NCI-H748 (cell line): Measurements from ENCODE around the gene EXOC6B.

Source experiments
- DNase-seq: peaks from one replicate; lab custom pipeline; 2025; ENCODE audit not compliant: unreplicated experiment; lab: John Stamatoyannopoulos, UW

The EXOC6B gene

DNA sequence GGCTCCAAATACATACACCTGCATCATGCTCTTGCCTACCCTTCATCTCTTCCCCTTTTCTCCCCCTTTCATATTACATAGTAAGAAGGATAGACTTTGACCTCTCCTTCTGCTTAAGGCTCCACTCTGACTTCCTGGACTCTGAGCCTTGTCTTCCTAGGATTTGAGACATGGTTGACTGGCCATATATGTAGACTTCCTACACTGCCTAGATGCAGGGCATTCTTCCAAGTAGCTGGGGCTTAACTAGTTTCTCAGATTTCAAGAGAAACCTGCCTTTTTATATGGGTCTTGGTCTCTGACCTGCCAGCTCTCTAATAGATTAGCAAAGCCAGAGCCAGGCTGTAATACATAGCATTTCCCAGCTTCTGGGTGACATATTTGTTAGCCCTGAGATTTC lies 642.8 kb downstream of the EXOC6B start:
- DNase-seq = no peak

GRCh38 chr2:72182547-72182946 lies 643.3 kb downstream of the EXOC6B start:
- DNase-seq = no peak

GRCh38 chr2:72181616-72182015 lies 644.2 kb downstream of the EXOC6B start:
- DNase-seq = no peak

GRCh38 chr2:72180351-72180750 lies 645.5 kb downstream of the EXOC6B start:
- no peak for DNase-seq

GRCh38 chr2:72178551-72178950 lies 647.3 kb downstream of the EXOC6B start:
- no peak for DNase-seq

- no peak for DNase-seq
Measured at GRCh38 chr2:72176281-72176680, 649.6 kb downstream of the EXOC6B start.

- DNase-seq = no peak
Measured at GRCh38 chr2:72175636-72176035, 650.2 kb downstream of the EXOC6B start.

DNA sequence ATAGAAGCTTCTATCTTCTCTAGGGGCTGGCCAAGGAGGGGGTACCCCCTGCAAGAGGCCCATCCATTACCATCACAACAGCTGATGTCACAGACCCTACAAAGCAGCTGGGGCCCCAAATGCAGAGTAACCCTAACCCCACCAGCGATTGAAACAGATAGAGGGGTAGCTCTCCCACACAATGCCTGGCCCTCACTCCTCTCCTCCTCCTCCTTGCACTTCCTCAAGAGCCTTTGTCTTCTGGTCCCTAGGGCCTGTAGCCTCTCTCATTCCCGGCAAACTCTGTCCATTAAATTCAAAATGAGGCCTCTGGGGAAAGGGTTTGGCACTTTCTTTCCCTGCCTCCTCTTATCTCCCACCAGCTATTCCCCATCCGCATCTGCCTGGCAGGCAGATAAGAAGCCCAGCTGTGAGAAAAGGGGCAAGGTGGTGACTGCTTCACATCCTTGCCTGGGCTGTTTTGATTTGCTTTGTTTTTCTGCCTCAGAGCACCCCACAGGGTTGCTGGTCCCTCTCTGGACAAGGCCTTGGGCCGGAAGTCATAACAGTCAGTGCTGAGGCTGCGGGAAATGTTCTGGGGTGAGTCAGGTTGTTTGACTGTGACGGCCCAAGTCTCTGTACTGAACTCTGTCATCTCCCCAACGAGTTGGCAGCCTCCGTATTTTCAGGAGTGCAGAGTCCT lies 652.1 kb downstream of the EXOC6B start:
- DNase-seq = no peak

DNA sequence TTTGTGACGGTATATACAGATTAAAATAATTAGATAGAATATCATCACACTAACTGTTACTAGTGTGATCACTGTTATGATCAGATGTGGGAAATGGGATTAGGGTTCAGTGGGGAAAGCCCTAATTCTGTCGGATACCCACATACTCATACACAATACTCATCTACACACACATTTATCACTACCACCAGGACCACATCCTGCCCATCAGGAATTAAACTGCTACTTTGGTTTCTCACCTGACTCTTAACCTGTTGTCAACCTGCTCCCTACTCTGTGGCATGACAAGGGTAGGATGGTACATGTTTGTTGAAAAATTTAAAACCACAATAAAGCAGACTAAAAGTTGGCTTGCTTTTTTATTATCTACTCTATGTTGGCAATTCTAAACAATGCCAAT lies 653.4 kb downstream of the EXOC6B start:
- DNase-seq = no peak

DNA sequence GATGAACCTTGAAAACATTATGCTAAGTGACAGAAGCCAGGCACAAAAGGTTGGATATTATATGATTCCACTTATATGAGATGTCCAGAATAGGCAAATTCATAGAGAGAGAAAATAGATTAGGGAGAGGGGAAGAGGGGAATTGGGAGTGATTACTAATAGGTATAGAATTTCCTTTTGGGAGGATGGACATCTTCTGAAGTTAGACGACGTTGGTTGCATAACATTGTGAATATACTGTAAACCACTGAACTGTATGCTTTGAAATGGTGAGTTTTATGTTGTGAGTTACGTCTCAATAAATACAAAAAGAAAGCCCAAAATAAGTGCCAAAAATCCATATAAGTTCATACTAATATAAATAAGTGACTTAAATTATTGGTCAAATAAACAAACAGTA lies 659.6 kb downstream of the EXOC6B start:
- no peak for DNase-seq

- DNase-seq = no peak
Measured at GRCh38 chr2:72165792-72166191, 660.0 kb downstream of the EXOC6B start.

GRCh38 chr2:72162574-72162973 lies 663.3 kb downstream of the EXOC6B start:
- no peak for DNase-seq

GRCh38 chr2:72159211-72159993 lies 666.4 kb downstream of the EXOC6B start:
- DNase-seq = no peak

GRCh38 chr2:72157871-72158771 lies 667.7 kb downstream of the EXOC6B start:
- DNase-seq = no peak

- no peak for DNase-seq
Measured at GRCh38 chr2:72156872-72157271, 669.0 kb downstream of the EXOC6B start.

DNA sequence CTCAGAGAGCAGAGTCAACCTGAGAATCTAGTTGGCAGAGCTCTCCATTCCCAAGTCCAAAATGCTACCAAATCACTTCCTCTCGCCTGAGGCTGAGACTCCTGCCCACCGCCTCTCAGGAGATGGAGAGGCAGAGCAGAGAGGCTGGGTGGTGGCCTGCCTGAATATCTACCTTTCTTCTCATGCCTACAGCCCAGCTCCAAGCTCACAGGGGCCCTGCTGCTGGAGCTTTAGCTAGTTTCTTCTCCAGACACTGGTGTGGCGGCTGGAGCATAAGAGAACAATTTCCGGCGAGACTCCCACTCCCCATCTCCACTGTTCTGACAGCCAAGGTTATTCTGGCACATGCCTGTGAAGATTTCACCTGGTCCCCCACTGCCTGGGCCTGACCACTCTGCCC lies 670.1 kb downstream of the EXOC6B start:
- no peak for DNase-seq

GRCh38 chr2:72155151-72155550 lies 670.7 kb downstream of the EXOC6B start:
- no peak for DNase-seq

- no peak for DNase-seq
Measured at GRCh38 chr2:72154386-72154975, 671.4 kb downstream of the EXOC6B start.

DNA sequence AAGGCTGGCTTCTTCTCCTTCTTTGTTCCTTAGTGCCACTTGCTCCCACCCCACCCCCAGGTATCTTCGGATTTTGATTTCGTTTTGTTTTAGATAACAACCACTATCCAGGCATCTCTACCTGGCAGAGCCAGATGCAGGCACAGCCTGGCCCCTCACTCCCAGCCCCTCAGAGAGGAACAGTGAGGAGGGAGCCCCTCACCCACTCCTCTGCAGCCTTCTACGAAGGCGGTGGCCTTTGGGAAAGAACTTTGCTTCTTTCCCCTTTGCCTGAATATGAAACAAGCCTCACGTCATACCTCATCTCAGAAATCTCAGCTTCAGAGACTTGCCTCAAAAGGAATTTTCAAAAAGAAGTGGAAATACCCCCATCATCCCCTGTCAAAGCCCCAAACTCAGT lies 671.9 kb downstream of the EXOC6B start:
- DNase-seq = no peak

DNA sequence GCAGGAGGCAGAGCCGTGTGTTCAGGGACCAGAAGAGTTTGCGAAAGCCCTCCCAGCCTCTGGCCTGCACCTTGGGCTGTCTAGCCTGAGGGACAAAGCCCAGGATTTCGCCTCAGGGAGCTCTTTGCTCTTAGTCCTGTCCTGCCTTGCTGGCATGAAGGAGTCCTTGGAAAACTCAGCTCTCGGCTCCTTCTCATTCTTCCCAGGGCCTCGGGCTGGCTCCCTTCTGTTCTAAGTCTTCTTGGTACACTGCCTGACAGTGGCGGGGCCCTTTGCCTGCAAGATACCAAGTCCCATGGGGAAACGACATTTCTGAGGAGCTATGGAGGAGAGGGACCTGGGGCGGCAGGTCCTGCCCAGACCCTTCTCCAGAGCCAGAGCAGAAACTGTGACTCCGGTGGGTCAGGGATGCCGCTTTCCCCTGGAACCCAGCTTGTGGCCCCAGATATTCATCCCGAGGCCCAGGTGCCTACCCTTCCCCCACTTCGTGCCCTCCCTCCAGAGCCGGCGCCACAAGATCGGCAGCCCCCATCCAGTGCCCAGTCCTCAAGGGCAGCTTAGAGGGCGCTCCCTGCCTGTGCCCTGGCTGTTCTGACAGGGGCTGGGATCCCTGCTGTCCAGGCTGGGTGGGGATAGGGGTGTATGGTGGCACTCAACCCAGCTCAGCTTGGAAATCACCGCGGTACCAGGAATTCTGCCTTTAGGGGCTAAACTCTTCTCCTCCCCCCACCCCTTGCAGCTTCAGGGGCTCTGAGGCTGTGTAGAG lies 672.6 kb downstream of the EXOC6B start:
- no peak for DNase-seq
